ENCODE data around the gene TXNDC11. TPM values are rescaled to one million over a fixed set of nuclear protein-coding genes. Genes with fewer than 3 reads are reported as not detected.
"Not testable (repeated sequence)": the region's sequence is repeated elsewhere in the genome, so short reads cannot be mapped to it uniquely, and the experiment has no call there.

The TXNDC11 gene
- 10 to 100 TPM; 30.7 to 38.3 TPM for total RNA-seq

GRCh38 chr16:11742536-11743307 lies at the start of gene TXNDC11:
TXNDC11 (minus strand) TSS chr16:11742857; CDS start chr16:11742730, 127 bp downstream.
- H3K4me3 Mint-ChIP-seq: peak within 1 kb of the TSS; percentile 96
- DNase-seq: peak; percentile 100
- peaks cover 41% of the 10 kb centered on the region for H3K4me1 Mint-ChIP-seq
- peaks cover 8% of the 10 kb centered on the region for H3K36me3 Mint-ChIP-seq
- no peaks in the 10 kb centered on the region for H3K27me3 Mint-ChIP-seq
- peak within 1 kb of the TSS; percentile 94 for H3K27ac Mint-ChIP-seq
- POLR2A ChIA-PET: interaction anchor here (0.6 to 5.1 kb wide), 19 partner anchors 11 to 470 kb away, joined by 3 to 36 read pairs (median 4); partner anchors contain the start of genes LITAF and ZC3H7A
- ATAC-seq (ENCODE audit: low read depth): peak; percentile 90
- H3K9me3 Mint-ChIP-seq: no peaks in the 10 kb centered on the region

GRCh38 chr16:11791144-11791828 lies 48.6 kb upstream of the TXNDC11 start:
- H3K9me3 Mint-ChIP-seq: no peaks in the 10 kb centered on the region
- ATAC-seq (ENCODE audit: low read depth) (no peak), DNase-seq (no peak)
- H3K4me1 Mint-ChIP-seq: peaks cover 67% of the 10 kb centered on the region
- H3K36me3 Mint-ChIP-seq: peaks cover 30% of the 10 kb centered on the region
- no peak overlapping the region for H3K4me3 Mint-ChIP-seq
- peak overlapping the region; percentile 12 for H3K27ac Mint-ChIP-seq
- no peaks in the 10 kb centered on the region for H3K27me3 Mint-ChIP-seq
- POLR2A ChIA-PET: interaction anchor here (0.6 to 1.2 kb wide), 2 partner anchors 9 to 15 kb away, joined by 3 read pairs; no protein-coding TSS in a partner anchor

GRCh38 chr16:11788914-11789313 lies 46.3 kb upstream of the TXNDC11 start:
- ATAC-seq (ENCODE audit: low read depth) (no peak), DNase-seq (no peak)
- Mint-ChIP-seq H3K27ac (no peak overlapping the region), H3K4me3 (no peak overlapping the region), H3K27me3 (no peaks in the 10 kb centered on the region), H3K36me3 (peaks cover 19% of the 10 kb centered on the region), H3K9me3 (no peaks in the 10 kb centered on the region), H3K4me1 (peaks cover 56% of the 10 kb centered on the region)
- POLR2A ChIA-PET: no interaction called here

GRCh38 chr16:11784980-11785599 lies 42.4 kb upstream of the TXNDC11 start:
- Mint-ChIP-seq H3K27ac (peak overlapping the region; percentile 92), H3K4me1 (peaks cover 55% of the 10 kb centered on the region)
- H3K27me3 Mint-ChIP-seq; ATAC-seq (ENCODE audit: low read depth); H3K9me3 Mint-ChIP-seq; H3K36me3 Mint-ChIP-seq; H3K4me3 Mint-ChIP-seq; DNase-seq: not testable (repeated sequence)
- POLR2A ChIA-PET: interaction anchor here (0.7 to 4.2 kb wide), 5 partner anchors 10 to 66 kb away, joined by 3 to 21 read pairs (median 4); partner anchors contain the start of genes RSL1D1, TXNDC11 and ZC3H7A

- ATAC-seq (ENCODE audit: low read depth); H3K9me3 Mint-ChIP-seq; DNase-seq; H3K36me3 Mint-ChIP-seq; H3K27me3 Mint-ChIP-seq: not testable (repeated sequence)
- H3K27ac Mint-ChIP-seq: peak overlapping the region; percentile 78
- POLR2A ChIA-PET: interaction anchor here (1.0 to 4.2 kb wide), 4 partner anchors 8 to 16 kb away, joined by 3 to 21 read pairs (median 4); partner anchors contain the start of gene ZC3H7A
- peaks cover 55% of the 10 kb centered on the region for H3K4me1 Mint-ChIP-seq
- H3K4me3 Mint-ChIP-seq: peak overlapping the region; percentile 51
These were observed 41.7 kb upstream of the TXNDC11 start for GRCh38 chr16:11784381-11784780.

GRCh38 chr16:11784038-11784369 lies 41.3 kb upstream of the TXNDC11 start:
- H3K27me3 Mint-ChIP-seq: no peaks in the 10 kb centered on the region
- peaks cover 55% of the 10 kb centered on the region for H3K4me1 Mint-ChIP-seq
- DNase-seq: no peak
- H3K4me3 Mint-ChIP-seq: peak overlapping the region; percentile 78
- peak overlapping the region; percentile 97 for H3K27ac Mint-ChIP-seq
- no peaks in the 10 kb centered on the region for H3K9me3 Mint-ChIP-seq
- POLR2A ChIA-PET: interaction anchor here (1.0 to 4.2 kb wide), 3 partner anchors 9 to 16 kb away, joined by 4 to 21 read pairs (median 4); partner anchors contain the start of gene ZC3H7A
- no peak for ATAC-seq (ENCODE audit: low read depth)
- peaks cover 7% of the 10 kb centered on the region for H3K36me3 Mint-ChIP-seq

GRCh38 chr16:11783319-11784037 lies 40.8 kb upstream of the TXNDC11 start:
- Mint-ChIP-seq H3K4me1 (peaks cover 51% of the 10 kb centered on the region), H3K36me3 (peaks cover 7% of the 10 kb centered on the region), H3K4me3 (peak overlapping the region; percentile 78), H3K9me3 (no peaks in the 10 kb centered on the region), H3K27ac (peak overlapping the region; percentile 97), H3K27me3 (no peaks in the 10 kb centered on the region)
- no peak for DNase-seq
- ATAC-seq (ENCODE audit: low read depth): peak; percentile 73
- POLR2A ChIA-PET: interaction anchor here (1.0 to 4.2 kb wide), 2 partner anchors 9 to 14 kb away, joined by 4 to 21 read pairs; partner anchors contain the start of gene ZC3H7A

- peaks cover 39% of the 10 kb centered on the region for H3K4me1 Mint-ChIP-seq
- H3K4me3 Mint-ChIP-seq: no peak overlapping the region
- POLR2A ChIA-PET: interaction anchor here (0.6 to 4.2 kb wide), 4 partner anchors 9 to 39 kb away, joined by 3 to 21 read pairs (median 4); partner anchors contain the start of genes TXNDC11 and ZC3H7A
- H3K27ac Mint-ChIP-seq: peak overlapping the region; percentile 73
- no peaks in the 10 kb centered on the region for H3K27me3 Mint-ChIP-seq
- no peaks in the 10 kb centered on the region for H3K9me3 Mint-ChIP-seq
- no peak for DNase-seq
- ATAC-seq (ENCODE audit: low read depth): no peak
- peaks cover 5% of the 10 kb centered on the region for H3K36me3 Mint-ChIP-seq
These were observed 39.1 kb upstream of the TXNDC11 start for GRCh38 chr16:11781773-11782172.

GRCh38 chr16:11780991-11781680 lies 38.5 kb upstream of the TXNDC11 start:
- ATAC-seq (ENCODE audit: low read depth) (no peak), DNase-seq (no peak)
- Mint-ChIP-seq H3K4me1 (peaks cover 32% of the 10 kb centered on the region), H3K27ac (no peak overlapping the region), H3K36me3 (peaks cover 6% of the 10 kb centered on the region), H3K9me3 (no peaks in the 10 kb centered on the region), H3K27me3 (no peaks in the 10 kb centered on the region), H3K4me3 (no peak overlapping the region)
- POLR2A ChIA-PET: interaction anchor here (0.7 to 1.0 kb wide), 3 partner anchors 14 to 38 kb away, joined by 3 to 5 read pairs (median 3); partner anchors contain the start of gene TXNDC11

- POLR2A ChIA-PET: interaction anchor here (1.1 kb wide), 1 partner anchor 18 kb away, joined by 3 read pairs; the partner anchor contains the start of gene ZC3H7A
- H3K9me3 Mint-ChIP-seq: no peaks in the 10 kb centered on the region
- DNase-seq (no peak), ATAC-seq (ENCODE audit: low read depth) (no peak)
- peaks cover 25% of the 10 kb centered on the region for H3K4me1 Mint-ChIP-seq
- H3K4me3 Mint-ChIP-seq: no peak overlapping the region
- H3K27me3 Mint-ChIP-seq: no peaks in the 10 kb centered on the region
- peaks cover 13% of the 10 kb centered on the region for H3K36me3 Mint-ChIP-seq
- no peak overlapping the region for H3K27ac Mint-ChIP-seq
These were observed 36.4 kb upstream of the TXNDC11 start for GRCh38 chr16:11779074-11779473.

GRCh38 chr16:11774065-11774626 lies 31.5 kb upstream of the TXNDC11 start:
- POLR2A ChIA-PET: interaction anchor here (0.7 kb wide), 1 partner anchor 26 kb away, joined by 3 read pairs; no protein-coding TSS in a partner anchor
- Mint-ChIP-seq H3K4me1 (peaks cover 4% of the 10 kb centered on the region), H3K27me3 (no peaks in the 10 kb centered on the region), H3K36me3 (peaks cover 29% of the 10 kb centered on the region), H3K4me3 (no peak overlapping the region), H3K9me3 (no peaks in the 10 kb centered on the region), H3K27ac (no peak overlapping the region)
- no peak for ATAC-seq (ENCODE audit: low read depth)
- no peak for DNase-seq

- DNase-seq: no peak
- Mint-ChIP-seq H3K4me1 (peaks cover 8% of the 10 kb centered on the region), H3K36me3 (peaks cover 37% of the 10 kb centered on the region), H3K4me3 (peak overlapping the region; percentile 3), H3K9me3 (no peaks in the 10 kb centered on the region), H3K27me3 (no peaks in the 10 kb centered on the region), H3K27ac (peak overlapping the region; percentile 52)
- POLR2A ChIA-PET: no interaction called here
- no peak for ATAC-seq (ENCODE audit: low read depth)
These were observed 26.2 kb upstream of the TXNDC11 start for GRCh38 chr16:11768849-11769248.
